Stimulated activated memory B cell treated with anti-CD40 and anti-IgM and Interleukin-4, amounts not matched to agents 10 μg/mL and 1 μg/mL and 100 μg/mL, for 72 hours (primary cell): ENCODE measurements around the gene FUCA2.
"Not testable (repeated sequence)": the region's sequence is repeated elsewhere in the genome, so short reads cannot be mapped to it uniquely, and the experiment has no call there.

ENCODE experiments used
- ATAC-seq: fragments of 150-1000 bp; cut with Tn5 transposase; 2 replicates; pipeline ENCODE4 v1.10.0; 2021
- H3K27ac Mint-ChIP-seq: one replicate; pipeline ENCODE4 v1.8.0; 2022; ENCODE audit warnings: mild to moderate bottlenecking, mixed read lengths
- H3K27me3 Mint-ChIP-seq: one replicate; pipeline ENCODE4 v1.8.0; 2022; ENCODE audit warnings: mixed read lengths
- H3K36me3 Mint-ChIP-seq: one replicate; pipeline ENCODE4 v1.8.0; 2022; ENCODE audit warnings: mixed read lengths
- H3K4me1 Mint-ChIP-seq: one replicate; pipeline ENCODE4 v1.8.0; 2022; ENCODE audit warnings: mixed read lengths
- H3K4me3 Mint-ChIP-seq: one replicate; pipeline ENCODE4 v1.8.0; 2022; ENCODE audit warnings: mild to moderate bottlenecking, moderate library complexity, mixed read lengths
- H3K9me3 Mint-ChIP-seq: one replicate; pipeline ENCODE4 v1.8.0; 2022; ENCODE audit warnings: mixed read lengths

Gene FUCA2

GRCh38 chr6:143449082-143449713, 62.3 kb downstream of the FUCA2 start:
- H3K9me3 Mint-ChIP-seq = no peaks in the 10 kb centered on the region
- peaks cover 19% of the 10 kb centered on the region for H3K4me1 Mint-ChIP-seq
- peak overlapping the region; percentile 98 for H3K27ac Mint-ChIP-seq
- peak overlapping the region; percentile 96 for H3K4me3 Mint-ChIP-seq
- H3K27me3 Mint-ChIP-seq = no peaks in the 10 kb centered on the region
- no peak for ATAC-seq
- peaks cover 2% of the 10 kb centered on the region for H3K36me3 Mint-ChIP-seq

GRCh38 chr6:143447865-143448264, 63.7 kb downstream of the FUCA2 start:
- not testable (repeated sequence) for H3K36me3 Mint-ChIP-seq, ATAC-seq, H3K27me3 Mint-ChIP-seq, H3K9me3 Mint-ChIP-seq, H3K4me3 Mint-ChIP-seq, H3K27ac Mint-ChIP-seq
- peaks cover 11% of the 10 kb centered on the region for H3K4me1 Mint-ChIP-seq
